ENCODE measurements around the gene BSDC1. TPM values are rescaled to one million over a fixed set of nuclear protein-coding genes. Genes with fewer than 3 reads are reported as not detected.

The BSDC1 gene
- total and polyA plus RNA-seq, 2 of the 13 experiments (the other 11 are each of a cell fraction or from before 2014, with no cell fraction given), result 40.3 to 64.2 TPM

GRCh38 chr1:32351399-32352238 lies 42.6 kb downstream of the BSDC1 start (continued):
- TF ChIP-seq LRRFIP1 (CRISPR knock-in tag; conservative IDR thresholded peaks at IDR 0.05) (no peak), NFAT5 (CRISPR knock-in tag; IDR thresholded peaks at IDR 0.05) (no peak), PAX8 (CRISPR knock-in tag; IDR thresholded peaks at IDR 0.05; ENCODE audit: borderline replicate concordance) (no peak), ZBTB37 (CRISPR knock-in tag; IDR thresholded peaks at IDR 0.05) (no peak), CSRNP2 (CRISPR knock-in tag; conservative IDR thresholded peaks at IDR 0.05; ENCODE audit: low read depth) (0 out of 2 replicates have a peak, but pooled peaks have one; percentile 28), MED1 (CRISPR knock-in tag; IDR thresholded peaks at IDR 0.05) (peak; percentile 52; the same call in 1 of the 2 replicates), ZNF414 (CRISPR knock-in tag; IDR thresholded peaks at IDR 0.05) (0 out of 2 replicates have a peak, but pooled peaks have one; percentile 42), ZNF569 (CRISPR knock-in tag; IDR thresholded peaks at IDR 0.05; ENCODE audit: borderline replicate concordance) (no peak), GATA4 (IDR thresholded peaks at IDR 0.05; ENCODE audit: borderline replicate concordance, low read depth) (no peak), ZNF788 (CRISPR knock-in tag; IDR thresholded peaks at IDR 0.05; ENCODE audit: borderline replicate concordance) (no peak; the same call in 1 of the 2 replicates), ZMAT3 (CRISPR knock-in tag; conservative IDR thresholded peaks at IDR 0.05) (no peak; the same call in 1 of the 2 replicates), ZNF781 (CRISPR knock-in tag; IDR thresholded peaks at IDR 0.05; ENCODE audit: borderline replicate concordance, not compliant biosample characterization) (no peak), SNRNP70 (IDR thresholded peaks at IDR 0.05; ENCODE audit: low read depth, low read length) (no peak), ZNF264 (CRISPR knock-in tag; IDR thresholded peaks at IDR 0.05) (no peak), ARHGAP35 (CRISPR knock-in tag; IDR thresholded peaks at IDR 0.05; ENCODE audit: borderline replicate concordance) (no peak), SP4 (CRISPR knock-in tag; IDR thresholded peaks at IDR 0.05) (peak; percentile 82)

Measured in HepG2 (cell line).